ENCODE data around the gene SLX4IP.

Gene SLX4IP

GRCh38 chr20:10490257-10490656 is 55.2 kb downstream of the SLX4IP start:
- Mint-ChIP-seq H3K4me3 (no peak overlapping the region), H3K4me1 (peaks cover 22% of the 10 kb centered on the region), H3K9me3 (no peaks in the 10 kb centered on the region), H3K27ac (no peak overlapping the region), H3K27me3 (no peaks in the 10 kb centered on the region), H3K36me3 (peaks cover 17% of the 10 kb centered on the region)
- no peak for ATAC-seq

- ATAC-seq, result no peak
- Mint-ChIP-seq H3K27me3 (no peaks in the 10 kb centered on the region), H3K27ac (no peak overlapping the region), H3K36me3 (peaks cover 13% of the 10 kb centered on the region), H3K4me3 (no peak overlapping the region), H3K9me3 (no peaks in the 10 kb centered on the region), H3K4me1 (peaks cover 18% of the 10 kb centered on the region)
These were observed 55.6 kb downstream of the SLX4IP start for GRCh38 chr20:10490706-10491105.

DNA sequence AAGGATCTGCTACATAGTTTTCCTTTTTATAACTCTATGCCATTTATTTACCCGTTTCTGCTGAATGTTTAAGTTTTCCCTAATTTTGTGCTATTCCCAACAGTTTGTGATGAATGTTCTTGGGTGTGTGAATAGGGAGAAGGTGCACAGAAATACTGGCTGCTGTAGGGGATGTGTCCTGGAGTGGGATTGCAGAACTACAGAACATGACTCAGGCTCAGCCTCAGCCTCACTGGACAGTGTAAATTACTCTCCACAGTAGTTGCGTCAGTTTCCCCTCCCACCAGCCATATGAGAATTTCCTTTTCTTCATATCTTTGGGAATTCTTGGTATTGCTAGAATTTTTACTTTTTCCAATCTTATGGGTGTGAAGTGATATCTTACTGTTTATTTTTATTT is 57.0 kb downstream of the SLX4IP start:
- H3K36me3 Mint-ChIP-seq, result peaks cover 7% of the 10 kb centered on the region
- no peaks in the 10 kb centered on the region for H3K27me3 Mint-ChIP-seq
- H3K4me1 Mint-ChIP-seq, result peaks cover 13% of the 10 kb centered on the region
- no peak overlapping the region for H3K27ac Mint-ChIP-seq
- ATAC-seq, result no peak
- no peak overlapping the region for H3K4me3 Mint-ChIP-seq
- no peaks in the 10 kb centered on the region for H3K9me3 Mint-ChIP-seq

GRCh38 chr20:10492844-10493243 is 57.7 kb downstream of the SLX4IP start:
- ATAC-seq, result no peak
- no peak overlapping the region for H3K27ac Mint-ChIP-seq
- H3K4me3 Mint-ChIP-seq, result no peak overlapping the region
- no peaks in the 10 kb centered on the region for H3K9me3 Mint-ChIP-seq
- H3K36me3 Mint-ChIP-seq, result peaks cover 7% of the 10 kb centered on the region
- peaks cover 10% of the 10 kb centered on the region for H3K4me1 Mint-ChIP-seq
- H3K27me3 Mint-ChIP-seq, result no peaks in the 10 kb centered on the region

GRCh38 chr20:10495173-10495572 is 60.1 kb downstream of the SLX4IP start:
- H3K4me1 Mint-ChIP-seq, result peaks cover 14% of the 10 kb centered on the region
- H3K27me3 Mint-ChIP-seq, result no peaks in the 10 kb centered on the region
- peaks cover 7% of the 10 kb centered on the region for H3K36me3 Mint-ChIP-seq
- H3K27ac Mint-ChIP-seq, result no peak overlapping the region
- no peaks in the 10 kb centered on the region for H3K9me3 Mint-ChIP-seq
- ATAC-seq, result no peak
- no peak overlapping the region for H3K4me3 Mint-ChIP-seq

DNA sequence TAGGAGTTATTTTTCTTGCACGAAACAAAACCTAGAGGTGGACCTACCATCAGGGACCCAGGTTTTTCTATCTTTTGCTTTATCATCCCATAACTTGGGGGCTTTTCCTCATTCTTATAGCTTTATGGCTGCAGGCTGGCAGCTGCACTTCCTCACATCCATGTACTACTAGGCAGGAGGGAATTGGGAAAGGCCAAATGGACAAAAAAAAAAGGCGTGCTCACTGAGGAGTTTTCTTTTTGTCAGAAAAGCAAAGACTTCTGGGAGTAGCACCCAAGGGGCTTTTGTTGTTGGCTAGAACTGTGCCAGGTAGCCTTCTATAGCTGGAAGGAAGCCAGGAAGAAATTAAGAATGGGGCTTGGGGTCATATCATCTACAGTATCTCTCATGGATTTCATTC is 61.4 kb downstream of the SLX4IP start:
- no peak for ATAC-seq
- peaks cover 14% of the 10 kb centered on the region for H3K4me1 Mint-ChIP-seq
- H3K4me3 Mint-ChIP-seq, result no peak overlapping the region
- H3K27ac Mint-ChIP-seq, result no peak overlapping the region
- no peaks in the 10 kb centered on the region for H3K27me3 Mint-ChIP-seq
- peaks cover 7% of the 10 kb centered on the region for H3K36me3 Mint-ChIP-seq
- no peaks in the 10 kb centered on the region for H3K9me3 Mint-ChIP-seq

DNA sequence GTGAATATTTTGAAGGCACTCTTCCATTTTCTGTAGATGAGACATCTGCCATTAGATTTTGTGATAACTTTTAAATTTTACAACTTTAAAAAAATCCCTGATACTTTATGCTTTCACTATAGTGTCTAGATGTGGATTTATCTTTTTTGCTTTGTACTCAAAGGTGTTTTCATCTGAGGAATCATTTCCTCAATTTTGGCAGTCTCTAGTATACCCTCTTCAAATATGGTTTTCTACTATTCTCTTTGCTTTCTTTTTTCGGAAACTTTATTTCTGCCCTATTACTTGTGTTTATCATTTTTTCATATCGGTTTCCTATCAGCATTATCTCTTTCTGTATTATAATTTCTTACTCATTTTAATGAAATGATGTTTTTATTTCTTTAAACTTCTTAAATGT is 62.2 kb downstream of the SLX4IP start:
- Mint-ChIP-seq H3K9me3 (no peaks in the 10 kb centered on the region), H3K4me1 (peaks cover 16% of the 10 kb centered on the region)

DNA sequence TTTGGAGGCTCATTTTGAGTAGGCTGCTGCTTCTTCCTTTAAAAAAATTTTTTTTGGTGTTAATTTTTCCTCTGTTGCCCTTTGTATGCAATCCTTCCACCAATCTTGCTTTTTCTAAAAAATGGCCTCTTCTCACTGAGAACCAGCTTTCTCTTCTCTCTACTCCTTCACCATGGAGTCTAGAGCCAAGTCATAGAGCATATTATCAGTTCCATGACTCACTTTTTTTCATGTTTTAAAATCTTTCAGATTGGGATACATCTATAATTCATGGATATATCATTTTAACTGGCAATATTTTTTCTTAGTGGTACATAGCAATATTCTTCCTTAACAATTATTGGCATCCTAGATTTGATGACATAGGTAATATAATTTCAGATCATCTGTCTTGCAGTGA is 62.7 kb downstream of the SLX4IP start:
- ATAC-seq, result no peak
- H3K27ac Mint-ChIP-seq, result no peak overlapping the region
- no peak overlapping the region for H3K4me3 Mint-ChIP-seq
- H3K9me3 Mint-ChIP-seq, result no peaks in the 10 kb centered on the region
- no peaks in the 10 kb centered on the region for H3K36me3 Mint-ChIP-seq
- no peaks in the 10 kb centered on the region for H3K27me3 Mint-ChIP-seq
- peaks cover 21% of the 10 kb centered on the region for H3K4me1 Mint-ChIP-seq

More for the DNA sequence above, 62.2 kb downstream of the SLX4IP start:
- no peak for ATAC-seq
- Mint-ChIP-seq H3K27me3 (no peaks in the 10 kb centered on the region), H3K27ac (no peak overlapping the region), H3K4me3 (no peak overlapping the region), H3K36me3 (peaks cover under 1% of the 10 kb centered on the region)

- H3K27me3 Mint-ChIP-seq, result no peaks in the 10 kb centered on the region
- H3K36me3 Mint-ChIP-seq, result no peaks in the 10 kb centered on the region
- H3K4me3 Mint-ChIP-seq, result no peak overlapping the region
- H3K9me3 Mint-ChIP-seq, result no peaks in the 10 kb centered on the region
- no peak overlapping the region for H3K27ac Mint-ChIP-seq
- H3K4me1 Mint-ChIP-seq, result peaks cover 24% of the 10 kb centered on the region
- ATAC-seq, result no peak
These were observed 63.1 kb downstream of the SLX4IP start for GRCh38 chr20:10498200-10498599.

GRCh38 chr20:10501402-10501801 is 66.3 kb downstream of the SLX4IP start:
- Mint-ChIP-seq H3K9me3 (no peaks in the 10 kb centered on the region), H3K4me1 (peaks cover 17% of the 10 kb centered on the region), H3K27me3 (no peaks in the 10 kb centered on the region), H3K36me3 (no peaks in the 10 kb centered on the region), H3K27ac (no peak overlapping the region), H3K4me3 (no peak overlapping the region)
- ATAC-seq, result no peak

DNA sequence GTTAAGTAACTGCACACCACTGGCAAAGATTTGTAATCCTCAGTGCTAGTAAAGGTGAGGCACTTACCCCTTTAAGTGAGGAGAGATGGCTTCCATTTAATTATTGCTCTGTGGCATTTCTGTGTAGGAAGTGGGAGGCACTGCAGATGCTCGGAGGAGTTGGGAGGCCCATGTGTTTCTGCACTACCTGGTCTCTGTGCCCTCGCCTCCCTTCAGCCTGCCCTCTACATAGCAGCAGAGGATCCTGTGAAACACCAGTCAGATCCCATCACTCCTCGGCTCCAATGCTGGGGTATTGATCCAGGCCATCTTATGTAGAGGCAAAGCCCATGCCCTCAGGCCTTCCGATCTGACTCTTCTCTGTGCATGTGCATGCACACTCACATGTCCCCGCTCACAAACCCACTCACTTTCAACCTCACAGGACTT is 67.0 kb downstream of the SLX4IP start:
- no peaks in the 10 kb centered on the region for H3K27me3 Mint-ChIP-seq
- no peaks in the 10 kb centered on the region for H3K9me3 Mint-ChIP-seq
- H3K27ac Mint-ChIP-seq, result no peak overlapping the region
- H3K4me1 Mint-ChIP-seq, result peaks cover 19% of the 10 kb centered on the region
- ATAC-seq, result no peak
- no peaks in the 10 kb centered on the region for H3K36me3 Mint-ChIP-seq
- no peak overlapping the region for H3K4me3 Mint-ChIP-seq

- no peak for ATAC-seq
- Mint-ChIP-seq H3K4me1 (peaks cover 14% of the 10 kb centered on the region), H3K4me3 (no peak overlapping the region), H3K36me3 (no peaks in the 10 kb centered on the region), H3K27me3 (no peaks in the 10 kb centered on the region), H3K9me3 (no peaks in the 10 kb centered on the region), H3K27ac (no peak overlapping the region)
These were observed 69.5 kb downstream of the SLX4IP start for GRCh38 chr20:10504608-10504993.

DNA sequence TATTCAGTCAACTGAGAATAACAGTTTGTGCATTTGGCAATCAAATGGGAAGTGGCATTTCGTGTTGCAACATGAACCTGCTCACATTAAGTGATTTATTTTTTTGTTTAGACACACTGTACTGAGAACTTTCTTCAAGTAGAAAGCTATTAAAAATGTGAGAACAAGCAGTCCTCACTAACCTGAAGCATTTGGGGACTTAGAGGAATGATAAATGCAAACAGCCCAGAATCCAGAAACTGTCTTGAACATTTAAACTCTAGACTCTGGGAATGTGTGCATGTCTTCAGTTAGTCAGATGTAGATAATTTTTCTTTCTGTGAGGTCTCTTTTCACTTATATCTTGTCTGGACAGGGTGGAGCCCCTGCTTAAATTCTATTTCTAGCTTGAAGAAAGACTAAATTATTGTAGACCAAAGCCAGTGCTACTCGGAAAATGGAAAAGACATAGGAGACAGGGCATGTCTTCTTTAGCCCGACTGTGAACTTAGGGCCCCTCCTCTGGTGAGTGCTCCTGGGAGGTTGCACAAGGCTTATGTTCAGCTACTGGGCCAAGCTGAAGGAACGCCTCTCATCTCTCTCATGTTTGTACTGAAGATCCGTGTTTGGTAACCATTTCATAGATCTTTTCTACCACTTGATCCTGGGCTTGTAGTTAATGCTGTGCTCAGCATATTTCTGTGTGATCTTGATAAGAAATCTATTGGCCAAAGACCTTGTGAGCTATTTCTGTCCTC is 70.1 kb downstream of the SLX4IP start:
- Mint-ChIP-seq H3K27ac (no peak overlapping the region), H3K27me3 (no peaks in the 10 kb centered on the region), H3K4me3 (no peak overlapping the region), H3K9me3 (no peaks in the 10 kb centered on the region), H3K4me1 (peaks cover 14% of the 10 kb centered on the region), H3K36me3 (no peaks in the 10 kb centered on the region)
- no peak for ATAC-seq

GRCh38 chr20:10505827-10506226 is 70.7 kb downstream of the SLX4IP start:
- Mint-ChIP-seq H3K4me3 (no peak overlapping the region), H3K9me3 (no peaks in the 10 kb centered on the region), H3K27ac (no peak overlapping the region), H3K27me3 (no peaks in the 10 kb centered on the region), H3K36me3 (no peaks in the 10 kb centered on the region), H3K4me1 (peaks cover 14% of the 10 kb centered on the region)
- ATAC-seq, result no peak

DNA sequence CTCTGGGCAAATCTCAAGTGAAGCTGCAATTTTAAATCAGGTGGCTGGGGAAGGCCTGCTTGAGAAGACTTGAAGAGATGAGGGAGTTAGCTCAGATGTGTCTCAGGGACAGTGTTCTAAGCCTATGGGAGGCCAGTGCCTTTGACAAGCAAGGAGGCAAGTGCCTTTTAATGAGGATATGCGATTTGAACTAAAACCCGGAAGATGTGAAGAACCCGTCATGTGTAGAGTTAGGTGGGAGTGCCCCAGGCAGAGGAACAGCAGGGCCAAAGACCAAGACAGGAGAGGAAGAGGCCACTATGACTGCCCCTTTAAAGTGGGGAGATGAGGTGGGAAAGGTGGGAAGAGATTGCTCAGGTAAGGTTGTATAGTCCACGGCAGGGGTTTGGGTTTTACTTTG is 71.9 kb downstream of the SLX4IP start:
- no peak for ATAC-seq
- Mint-ChIP-seq H3K27ac (no peak overlapping the region), H3K4me3 (no peak overlapping the region), H3K27me3 (no peaks in the 10 kb centered on the region), H3K36me3 (no peaks in the 10 kb centered on the region), H3K4me1 (peaks cover 23% of the 10 kb centered on the region), H3K9me3 (no peaks in the 10 kb centered on the region)

GRCh38 chr20:10508060-10508459 is 73.0 kb downstream of the SLX4IP start:
- no peak overlapping the region for H3K4me3 Mint-ChIP-seq
- H3K9me3 Mint-ChIP-seq, result no peaks in the 10 kb centered on the region
- H3K27ac Mint-ChIP-seq, result no peak overlapping the region
- H3K27me3 Mint-ChIP-seq, result no peaks in the 10 kb centered on the region
- no peaks in the 10 kb centered on the region for H3K36me3 Mint-ChIP-seq
- peaks cover 14% of the 10 kb centered on the region for H3K4me1 Mint-ChIP-seq
- ATAC-seq, result no peak

Data from stimulated activated memory B cell treated with anti-CD40 and anti-IgM and Interleukin-4, amounts not matched to agents 10 μg/mL and 1 μg/mL and 100 μg/mL, for 72 hours (primary cell).